Astrocyte of the cerebellum (primary cell): ENCODE measurements around the gene TTC4.

Experiments used
- DNase-seq: peaks from one replicate; pipeline ENCODE4 v3.0.0-alpha.2; 2011; ENCODE audit warnings: low read depth
- H3K4me3 ChIP-seq: 2 replicates; pipeline ENCODE4 v1.5.1; 2011; ENCODE audit warnings: mild to moderate bottlenecking, low read depth, low read length, moderate library complexity
- in situ Hi-C: cut with HindIII; loops from 2 replicates; pipeline ENCODE4 v1.10.0; 2017; ENCODE audit warnings: low sequenced_read_pairs
- TF ChIP-seq, protein P1 (sequence below): IDR thresholded peaks from 2 replicates; pipeline ENCODE4 v1.5.1; 2012; ENCODE audit warnings: low read length, low read depth, moderate library complexity, mild to moderate bottlenecking; ENCODE audit errors: missing control alignments

TTC4 gene

DNA sequence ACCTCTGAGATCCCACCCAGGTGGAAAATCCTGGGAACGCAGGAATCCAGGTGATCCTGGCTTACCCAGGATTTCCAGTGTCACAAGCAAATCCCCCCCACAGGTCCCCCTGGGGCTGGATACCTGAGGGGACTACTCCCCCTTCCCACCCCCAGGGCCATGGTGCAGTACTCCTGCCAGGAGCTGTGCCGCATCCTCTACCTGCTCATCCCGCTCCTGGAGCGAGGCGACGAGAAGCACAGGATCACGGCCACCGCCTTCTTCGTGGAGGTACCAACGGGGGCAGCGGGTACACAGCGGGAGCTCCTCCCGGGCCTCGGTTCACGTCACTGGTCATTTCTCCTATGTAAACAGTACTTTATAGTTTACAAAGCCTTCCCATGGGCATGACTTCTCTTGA lies 20.4 kb upstream of the TTC4 start:
- no peak for DNase-seq
- H3K4me3 ChIP-seq: no peak overlapping the region
- TF ChIP-seq, protein P1, sequence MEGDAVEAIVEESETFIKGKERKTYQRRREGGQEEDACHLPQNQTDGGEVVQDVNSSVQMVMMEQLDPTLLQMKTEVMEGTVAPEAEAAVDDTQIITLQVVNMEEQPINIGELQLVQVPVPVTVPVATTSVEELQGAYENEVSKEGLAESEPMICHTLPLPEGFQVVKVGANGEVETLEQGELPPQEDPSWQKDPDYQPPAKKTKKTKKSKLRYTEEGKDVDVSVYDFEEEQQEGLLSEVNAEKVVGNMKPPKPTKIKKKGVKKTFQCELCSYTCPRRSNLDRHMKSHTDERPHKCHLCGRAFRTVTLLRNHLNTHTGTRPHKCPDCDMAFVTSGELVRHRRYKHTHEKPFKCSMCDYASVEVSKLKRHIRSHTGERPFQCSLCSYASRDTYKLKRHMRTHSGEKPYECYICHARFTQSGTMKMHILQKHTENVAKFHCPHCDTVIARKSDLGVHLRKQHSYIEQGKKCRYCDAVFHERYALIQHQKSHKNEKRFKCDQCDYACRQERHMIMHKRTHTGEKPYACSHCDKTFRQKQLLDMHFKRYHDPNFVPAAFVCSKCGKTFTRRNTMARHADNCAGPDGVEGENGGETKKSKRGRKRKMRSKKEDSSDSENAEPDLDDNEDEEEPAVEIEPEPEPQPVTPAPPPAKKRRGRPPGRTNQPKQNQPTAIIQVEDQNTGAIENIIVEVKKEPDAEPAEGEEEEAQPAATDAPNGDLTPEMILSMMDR: no peak
- in situ Hi-C loops: no loop called here

DNA sequence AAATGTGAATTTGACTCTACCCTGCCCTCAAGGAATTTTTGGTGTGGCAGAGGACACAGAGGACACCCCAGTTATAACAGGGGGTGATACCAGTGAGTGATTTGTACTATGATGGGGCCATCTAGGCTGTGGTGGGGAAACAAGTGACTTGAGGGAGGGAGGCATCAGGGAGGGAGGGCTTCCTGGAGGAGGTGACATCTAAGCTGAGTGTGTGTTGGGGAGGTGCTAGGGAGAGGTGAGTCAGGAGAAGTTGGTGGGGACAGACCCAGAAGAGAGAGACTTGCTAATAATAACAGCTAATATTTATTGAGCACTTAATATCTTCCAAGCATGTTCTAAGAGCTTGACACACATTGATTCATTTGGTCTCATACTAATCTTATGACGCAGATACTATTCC lies 19.9 kb upstream of the TTC4 start:
- in situ Hi-C loops: no loop called here
- no peak for DNase-seq
- TF ChIP-seq, protein P1: no peak
- H3K4me3 ChIP-seq: no peak overlapping the region

DNA sequence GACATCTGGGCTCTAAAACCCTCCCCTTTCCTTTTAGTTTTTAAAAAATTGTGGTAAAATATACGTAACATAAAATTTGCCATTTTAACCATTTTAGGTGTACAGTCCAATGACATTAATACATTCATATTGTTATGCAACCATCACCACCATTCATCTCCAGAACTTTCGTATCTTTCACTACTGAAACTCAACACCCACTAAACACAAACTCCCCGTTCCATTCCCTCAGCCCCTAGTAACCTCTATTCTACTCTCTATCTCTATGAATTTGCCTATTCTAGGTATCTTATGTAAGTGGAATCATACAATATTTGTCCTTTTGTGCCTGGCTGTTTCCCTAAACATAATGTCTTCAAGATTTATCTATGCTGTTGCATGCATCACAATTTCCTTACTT lies 19.4 kb upstream of the TTC4 start:
- no peak overlapping the region for H3K4me3 ChIP-seq
- TF ChIP-seq, protein P1: no peak
- no peak for DNase-seq
- in situ Hi-C loops: no loop called here

DNA sequence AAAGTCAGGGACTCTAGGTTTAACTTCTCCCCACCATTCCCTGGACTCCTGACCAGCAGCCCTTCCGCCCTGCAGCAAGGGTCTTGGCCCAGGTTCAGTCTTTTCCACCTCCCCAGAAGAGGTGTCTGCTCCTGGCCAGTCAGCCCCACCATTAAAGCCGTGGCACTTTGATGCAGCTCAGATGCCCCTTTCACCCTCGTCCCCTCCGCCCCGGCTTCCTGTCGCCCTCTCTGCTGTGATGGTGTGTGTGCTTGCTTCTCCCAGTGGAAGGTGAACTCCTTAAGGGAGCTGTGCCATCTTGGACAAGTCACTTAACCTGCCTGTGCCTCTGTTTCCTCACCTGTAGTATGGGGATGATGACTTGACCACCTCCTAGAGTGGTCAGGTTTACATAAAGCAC lies 17.8 kb upstream of the TTC4 start:
- in situ Hi-C loops: no loop called here
- H3K4me3 ChIP-seq: no peak overlapping the region
- DNase-seq: no peak
- TF ChIP-seq, protein P1: no peak

DNA sequence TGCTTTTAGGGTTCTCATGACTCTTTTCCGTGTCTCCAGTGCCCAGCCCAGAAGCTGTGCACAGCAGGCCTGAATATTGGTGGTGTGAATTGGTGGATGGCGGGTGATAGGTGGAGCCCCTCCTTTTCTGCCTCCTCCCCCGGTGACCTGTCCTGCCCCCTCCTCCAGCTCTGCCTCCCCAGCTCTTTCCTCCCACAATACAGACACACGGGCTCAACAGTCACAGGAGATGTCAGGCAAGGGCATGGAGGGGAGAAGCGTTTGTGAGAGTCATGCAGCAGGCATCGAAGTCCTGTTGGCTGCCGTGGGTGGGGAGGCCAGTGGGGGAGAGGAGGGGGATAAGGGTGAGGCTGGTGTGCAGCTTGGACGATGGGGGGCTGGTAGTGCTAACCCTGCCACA lies 17.3 kb upstream of the TTC4 start:
- H3K4me3 ChIP-seq: no peak overlapping the region
- no peak for DNase-seq
- in situ Hi-C loops: no loop called here
- TF ChIP-seq, protein P1: no peak

DNA sequence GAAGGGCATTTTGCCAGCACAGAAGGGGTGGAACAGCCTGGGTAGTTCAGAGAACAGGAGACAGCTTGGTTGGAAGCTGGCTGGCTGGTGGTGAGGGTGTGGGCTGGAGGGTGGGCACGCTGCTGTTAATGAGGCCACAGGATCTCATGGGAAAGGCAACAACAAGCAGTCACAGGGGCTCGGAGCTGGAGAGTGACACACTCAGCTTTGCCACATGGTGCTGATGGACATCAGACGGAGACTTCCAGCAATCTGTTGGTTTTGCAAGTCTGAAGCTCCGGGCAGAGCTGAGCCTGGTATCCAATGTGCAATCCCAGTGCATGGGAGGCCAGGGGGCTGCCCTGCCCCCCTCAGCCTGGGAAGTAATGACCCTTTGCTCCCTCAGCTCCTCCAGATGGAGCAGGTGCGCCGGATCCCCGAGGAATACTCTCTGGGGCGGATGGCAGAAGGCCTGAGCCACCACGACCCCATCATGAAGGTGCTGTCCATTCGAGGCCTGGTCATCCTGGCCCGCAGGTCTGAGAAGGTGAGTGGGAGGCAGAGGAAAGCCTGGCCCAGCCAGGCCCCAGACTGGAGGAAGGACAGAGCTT lies 15.6 kb upstream of the TTC4 start:
- TF ChIP-seq, protein P1: no peak
- H3K4me3 ChIP-seq: no peak overlapping the region
- DNase-seq: no peak
- in situ Hi-C loops: no loop called here
